HL-60 (cell line): ENCODE results near the gene ALDH1L1.

Source experiments
- DNase-seq, 2 experiments: peaks; one replicate each; pipeline ENCODE4 v3.0.0-alpha.2; 2010 to 2020; ENCODE audit warnings: low read depth in 1 of 2, low spot score in 1 of 2
- H3K27ac ChIP-seq: fragments of 250-450 bp; sonication (Bioruptor Pico); replicated peaks from 2 replicates; pipeline ENCODE4 v1.5.1; 2020; ENCODE audit warnings: mild to moderate bottlenecking, moderate library complexity
- H3K27me3 ChIP-seq: fragments of 250-450 bp; sonication (Bioruptor Pico); 2 replicates; pipeline ENCODE4 v1.5.1; 2021; ENCODE audit warnings: mild to moderate bottlenecking, moderate library complexity; ENCODE audit not compliant: insufficient read depth, poor library complexity, severe bottlenecking
- H3K4me3 ChIP-seq: replicated peaks from 2 replicates; pipeline ENCODE4 v1.5.1; 2011; ENCODE audit warnings: mild to moderate bottlenecking, control low read depth, low read length; ENCODE audit not compliant: insufficient read depth
- CTCF ChIP-seq: IDR thresholded peaks from one replicate; pipeline ENCODE4 v1.5.1; 2011; ENCODE audit warnings: low read length, control low read depth, inconsistent platforms; ENCODE audit not compliant: insufficient read depth
- GABPA ChIP-seq: IDR thresholded peaks from 2 replicates; pipeline ENCODE4 v1.6.1; 2012; ENCODE audit warnings: low read depth
- POLR2AphosphoS5 ChIP-seq: IDR thresholded peaks from 2 replicates; pipeline ENCODE4 v1.6.1; 2012; ENCODE audit warnings: low read depth
- REST ChIP-seq: IDR thresholded peaks from 2 replicates; pipeline ENCODE4 v1.6.1; 2012; ENCODE audit warnings: low read depth; ENCODE audit not compliant: insufficient replicate concordance
- SPI1 ChIP-seq: IDR thresholded peaks from 2 replicates; pipeline ENCODE4 v1.6.1; 2012; ENCODE audit warnings: low read depth, mild to moderate bottlenecking, borderline replicate concordance

Gene ALDH1L1

GRCh38 chr3:126117786-126118185 is 62.6 kb downstream of the ALDH1L1 start:
- no peak overlapping the region for H3K4me3 ChIP-seq
- DNase-seq, result no peak
- H3K27ac ChIP-seq, result no peak overlapping the region
- H3K27me3 ChIP-seq, result no peaks in the 10 kb centered on the region
- TF ChIP-seq POLR2AphosphoS5 (no peak), SPI1 (no peak), GABPA (no peak), CTCF (no peak), REST (no peak)

GRCh38 chr3:126117212-126117611 is 63.2 kb downstream of the ALDH1L1 start:
- H3K27me3 ChIP-seq, result no peaks in the 10 kb centered on the region
- no peak for TF ChIP-seq SPI1
- TF ChIP-seq REST, result no peak
- no peak for TF ChIP-seq GABPA
- no peak for TF ChIP-seq POLR2AphosphoS5
- TF ChIP-seq CTCF, result no peak
- no peak for DNase-seq
- H3K4me3 ChIP-seq, result no peak overlapping the region
- no peak overlapping the region for H3K27ac ChIP-seq

GRCh38 chr3:126116526-126116925 is 63.9 kb downstream of the ALDH1L1 start:
- no peak for TF ChIP-seq POLR2AphosphoS5
- no peak for TF ChIP-seq GABPA
- no peak for DNase-seq
- H3K27me3 ChIP-seq, result no peaks in the 10 kb centered on the region

GRCh38 chr3:126114443-126115386 is 65.7 kb downstream of the ALDH1L1 start:
- no peaks in the 10 kb centered on the region for H3K27me3 ChIP-seq
- H3K4me3 ChIP-seq, result no peak overlapping the region
- TF ChIP-seq REST (no peak), POLR2AphosphoS5 (no peak)
- DNase-seq, result no peak
- no peak overlapping the region for H3K27ac ChIP-seq

More at GRCh38 chr3:126116526-126116925, 63.9 kb downstream of the ALDH1L1 start:
- no peak overlapping the region for H3K27ac ChIP-seq
- no peak overlapping the region for H3K4me3 ChIP-seq
